ENCODE results near the gene C1orf21.
A peak's percentile ranks its signal among the peaks of the same experiment; 100 is the strongest.

C1orf21 gene

DNA sequence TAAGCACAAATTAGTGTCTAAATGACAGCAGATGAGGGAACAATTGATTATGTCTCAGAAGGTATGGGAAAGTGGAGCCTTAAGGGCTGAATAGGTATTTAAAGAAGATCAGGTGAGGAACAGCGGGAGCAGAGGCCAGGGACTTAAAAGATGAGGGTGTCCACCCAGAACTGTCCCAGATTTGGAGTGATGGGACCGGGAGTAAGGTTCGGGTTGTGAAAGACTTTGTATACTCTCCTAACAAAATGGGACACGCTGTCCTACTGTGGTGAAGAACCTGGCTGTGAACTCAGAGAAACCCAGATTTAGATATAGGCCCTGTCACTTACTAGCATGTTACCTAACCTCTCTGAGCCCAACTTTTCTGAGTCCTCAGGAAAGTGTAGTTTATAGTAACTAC is 140.6 kb downstream of the C1orf21 start:
- DNase-seq, result no peak

DNA sequence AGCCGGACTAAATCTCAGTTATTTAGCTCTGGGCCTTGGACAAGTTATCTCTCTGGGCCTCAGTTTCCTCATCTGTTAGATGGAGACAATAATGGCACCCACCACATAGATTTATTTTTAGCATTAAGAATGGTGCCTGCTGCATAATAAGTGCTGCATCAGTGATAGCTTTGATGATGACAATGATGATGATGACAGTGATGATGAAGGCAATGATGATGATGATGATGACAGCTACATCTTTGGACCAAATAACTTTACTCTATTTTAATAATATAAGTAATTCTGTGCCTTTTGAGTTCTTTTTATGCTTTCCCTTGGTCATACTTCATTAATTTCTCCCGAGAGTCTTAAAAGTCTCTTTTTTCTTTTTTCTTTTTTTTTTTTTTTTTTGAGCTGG is 143.4 kb downstream of the C1orf21 start:
- no peak for DNase-seq

DNA sequence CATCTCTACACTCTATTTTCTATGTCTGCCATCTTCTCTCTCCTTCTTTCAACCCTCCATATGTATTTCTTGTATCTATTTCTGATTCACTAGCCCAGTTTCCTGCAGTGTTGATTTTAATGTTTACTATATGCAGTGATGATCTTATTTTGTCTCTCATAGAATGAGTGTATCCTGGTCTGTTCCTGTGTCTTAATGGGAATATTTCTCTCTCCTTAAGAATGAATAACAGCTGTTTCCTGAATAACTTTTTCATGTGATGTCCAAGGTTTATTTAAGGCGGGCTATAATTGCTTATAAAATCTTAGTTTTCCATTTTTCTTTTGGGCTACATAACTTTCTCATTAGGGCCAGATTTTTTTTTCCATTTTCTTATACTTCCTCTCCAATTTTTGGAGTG is 144.5 kb downstream of the C1orf21 start:
- DNase-seq, result no peak

DNA sequence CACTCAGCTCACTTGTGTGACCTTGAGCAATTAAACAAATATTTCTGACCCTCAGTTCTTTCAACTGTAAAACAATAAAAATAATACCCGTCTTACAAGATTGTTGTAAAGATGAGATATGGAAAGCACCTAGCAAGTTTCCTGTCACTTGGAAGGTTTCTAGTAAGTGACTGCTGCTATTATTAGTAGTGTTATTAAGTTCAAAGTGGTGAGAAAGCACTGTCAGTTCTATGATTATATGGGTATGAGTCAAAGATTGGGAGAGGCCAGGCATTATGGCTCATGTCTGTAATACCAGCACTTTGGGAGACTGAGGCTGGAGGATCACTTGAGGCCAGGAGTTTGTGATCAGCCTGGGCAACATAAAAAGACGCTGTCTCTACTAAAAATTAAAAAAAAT is 145.4 kb downstream of the C1orf21 start:
- DNase-seq, result no peak

DNA sequence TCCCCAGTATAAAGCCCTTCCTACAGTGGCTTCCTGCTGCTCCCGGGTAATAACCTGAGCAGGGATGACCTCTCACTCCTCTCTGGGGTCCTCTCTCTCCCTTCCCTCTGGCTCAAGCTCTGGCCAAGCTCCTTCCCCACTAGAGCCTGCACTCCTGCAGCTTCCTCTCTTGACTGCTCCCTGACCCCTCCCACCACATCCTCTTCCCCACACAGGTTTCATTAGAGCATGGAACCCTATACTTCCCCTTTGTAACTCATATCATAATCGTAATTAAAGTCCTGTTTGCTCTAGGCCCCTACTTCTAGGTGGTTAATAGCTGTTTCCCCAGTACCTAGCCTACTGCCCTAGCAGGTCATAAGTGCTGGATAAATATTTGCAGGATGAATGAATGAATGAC is 146.2 kb downstream of the C1orf21 start:
- DNase-seq, result peak; percentile 76 to 88

DNA sequence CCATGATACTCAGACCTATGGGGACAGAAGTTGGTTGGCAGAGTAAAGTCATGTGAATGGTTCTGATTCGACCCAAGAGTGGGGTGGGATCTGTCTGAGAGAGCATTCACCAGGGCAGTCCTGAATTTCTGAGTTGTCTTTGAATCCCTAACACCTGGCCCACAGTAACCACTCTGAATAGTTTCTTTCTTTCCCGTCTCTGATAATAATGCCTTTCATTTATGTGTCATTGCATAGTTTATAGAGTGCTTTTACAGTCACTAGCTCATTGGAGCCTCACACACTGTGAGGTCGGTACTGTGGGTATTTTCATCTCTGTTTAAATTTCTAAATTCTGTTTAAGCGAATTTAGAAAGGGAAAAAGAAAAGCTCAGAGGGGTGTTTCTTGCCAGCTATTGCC is 147.1 kb downstream of the C1orf21 start:
- no peak for DNase-seq

DNA sequence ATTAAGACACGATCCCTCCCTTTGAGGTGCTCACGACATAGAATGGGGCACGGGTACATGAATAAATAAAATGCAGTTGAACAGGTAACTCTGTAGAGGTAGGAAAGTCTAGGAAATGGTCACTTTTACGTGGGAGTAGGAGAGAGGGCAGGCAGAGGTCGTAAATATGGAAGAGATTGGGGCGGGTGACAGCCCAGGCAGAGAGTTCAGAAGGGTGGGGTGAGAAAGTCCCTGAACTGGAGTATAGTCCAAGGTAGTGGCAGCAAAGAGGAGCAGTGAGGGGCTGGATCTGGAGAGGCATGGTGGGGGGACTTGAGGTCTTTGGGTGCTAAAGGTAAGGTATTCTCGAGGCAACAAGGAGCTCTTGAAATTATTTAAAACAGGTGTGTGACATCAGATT is 147.9 kb downstream of the C1orf21 start:
- DNase-seq, result no peak

DNA sequence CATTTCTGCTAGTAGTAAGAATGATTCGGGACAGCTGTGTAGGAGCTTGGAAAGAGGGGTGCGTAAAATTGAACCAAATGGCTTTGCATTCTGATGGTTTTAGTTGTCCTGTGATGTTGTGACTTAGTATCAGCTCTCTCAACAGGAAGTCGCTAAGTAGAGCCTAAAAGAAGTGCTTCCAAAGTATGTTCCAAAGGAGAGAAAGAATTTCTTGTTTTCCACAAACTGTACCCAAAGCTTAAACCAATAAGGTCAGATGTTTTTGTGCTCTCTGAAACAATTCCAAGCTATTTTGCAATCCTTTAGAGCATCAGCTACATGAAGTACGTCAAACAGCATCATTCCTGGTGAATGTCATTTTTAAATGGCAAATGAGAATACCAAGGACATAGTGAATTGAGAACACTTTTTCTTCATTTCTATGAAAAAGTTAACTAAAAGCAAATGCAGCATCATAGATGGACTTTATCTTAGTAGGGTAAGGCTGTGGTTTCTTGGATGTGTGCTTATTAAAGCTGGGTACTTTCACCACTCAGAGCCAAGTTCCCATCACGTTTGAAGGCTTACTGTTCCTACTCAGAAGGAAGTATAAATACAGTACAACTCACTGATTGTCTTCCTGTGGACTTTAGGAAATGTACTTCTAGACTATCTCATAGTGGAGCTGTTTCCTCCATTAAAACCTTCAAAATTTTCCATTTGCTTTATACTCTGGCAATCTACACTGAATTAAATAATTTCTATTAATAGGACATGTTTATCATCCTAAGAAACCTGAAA is 148.6 kb downstream of the C1orf21 start:
- DNase-seq, result no peak

DNA sequence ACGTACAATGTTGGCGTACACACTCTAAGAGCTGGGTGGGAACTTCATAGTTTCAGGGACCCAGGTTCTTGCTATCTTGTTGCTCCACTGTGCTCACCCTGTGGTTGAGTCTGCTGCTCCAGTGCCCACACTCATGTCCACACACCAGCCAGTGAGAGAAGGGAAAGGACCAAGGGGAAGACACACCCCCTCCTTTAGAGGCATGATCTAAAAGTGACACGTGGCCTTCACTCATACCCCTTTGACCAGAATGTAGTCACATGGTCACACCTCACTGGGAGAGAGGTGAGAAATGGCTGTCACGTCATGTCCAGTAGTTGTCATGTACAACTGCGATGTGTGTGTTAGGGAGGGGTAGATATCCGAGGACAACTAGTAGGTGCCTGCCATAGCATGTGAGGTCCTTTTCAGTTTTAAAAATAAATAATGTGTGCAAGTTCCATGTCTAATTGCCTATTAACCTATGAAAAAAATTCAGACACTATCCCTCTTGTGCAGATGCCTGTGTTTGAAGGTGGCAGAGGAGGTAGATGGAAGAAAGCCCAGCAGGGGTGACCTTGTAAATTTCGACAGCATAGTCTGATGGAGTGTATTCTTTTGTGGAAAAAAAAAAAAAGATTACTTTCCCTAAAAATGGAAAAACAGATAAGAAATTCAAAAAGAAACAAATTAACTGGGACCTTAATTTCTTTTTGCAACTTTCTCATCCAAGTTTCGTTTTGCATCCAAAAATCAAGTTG is 149.6 kb downstream of the C1orf21 start:
- no peak for DNase-seq

DNA sequence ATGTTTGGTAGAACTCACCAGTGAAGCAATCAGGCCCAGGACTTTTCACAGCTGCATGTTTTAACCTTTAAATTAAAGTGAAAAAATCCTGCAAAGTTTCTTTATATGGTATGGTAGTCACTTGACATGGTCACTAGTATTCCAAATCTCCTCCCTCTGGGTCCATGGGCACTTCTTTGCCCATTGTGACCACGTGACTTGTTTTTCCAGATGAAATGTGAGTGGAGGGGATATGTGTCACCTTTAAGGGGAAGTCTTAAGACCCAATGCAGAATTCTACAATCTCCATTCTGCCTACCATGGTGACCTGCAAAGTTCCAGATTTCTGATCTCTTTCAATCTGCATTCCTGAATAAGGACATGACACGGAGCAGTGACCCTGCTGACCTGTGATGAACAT is 152.8 kb downstream of the C1orf21 start:
- no peak for DNase-seq

DNA sequence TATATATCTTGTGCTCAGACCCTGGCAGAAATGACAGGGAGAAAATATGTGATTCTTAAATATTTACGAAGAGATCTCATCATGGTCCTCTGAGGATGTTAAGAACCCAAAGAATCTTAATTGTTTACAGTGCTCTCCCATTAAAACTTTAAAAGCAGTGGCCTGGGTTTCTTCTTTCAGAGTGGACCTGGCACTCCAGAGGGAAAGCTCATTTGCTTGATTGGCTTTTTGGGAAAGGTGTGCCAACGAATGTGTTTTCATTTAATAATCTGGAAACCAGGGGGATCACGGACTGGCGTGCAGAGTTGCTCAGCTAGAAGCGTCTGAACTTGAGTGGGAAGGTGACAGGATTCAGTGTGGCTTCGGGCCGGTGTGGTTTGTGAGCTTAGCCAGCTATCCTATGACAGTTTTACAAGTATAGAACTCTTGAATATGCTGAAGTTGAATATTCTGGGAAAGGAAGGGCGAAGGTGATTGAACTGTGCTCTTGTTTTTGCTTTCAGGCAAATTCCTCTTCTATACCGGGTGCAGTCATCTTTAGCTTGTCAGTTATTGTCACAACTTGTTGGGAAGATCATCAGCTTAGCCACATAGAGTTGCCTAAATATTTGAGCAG is 154.8 kb downstream of the C1orf21 start:
- no peak for DNase-seq

DNA sequence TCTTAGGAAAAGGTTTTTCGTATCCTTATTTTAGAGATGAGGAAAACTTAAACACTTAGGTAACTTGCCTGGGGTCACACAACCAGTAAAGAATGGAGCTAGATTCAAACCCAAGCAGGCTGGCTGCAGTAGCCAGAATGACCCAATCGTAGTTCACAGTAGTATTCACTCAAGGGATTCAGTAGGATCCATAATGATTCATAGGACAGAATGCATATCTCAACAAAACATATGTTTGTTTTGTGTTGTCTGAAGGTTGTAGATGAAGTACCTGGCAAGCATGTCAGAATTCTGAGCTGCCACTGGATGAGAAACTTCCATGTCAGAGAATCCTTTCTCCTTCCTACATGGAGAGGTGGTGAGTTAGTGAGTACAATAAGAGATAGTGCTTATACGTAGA is 155.5 kb downstream of the C1orf21 start:
- DNase-seq, result no peak

DNA sequence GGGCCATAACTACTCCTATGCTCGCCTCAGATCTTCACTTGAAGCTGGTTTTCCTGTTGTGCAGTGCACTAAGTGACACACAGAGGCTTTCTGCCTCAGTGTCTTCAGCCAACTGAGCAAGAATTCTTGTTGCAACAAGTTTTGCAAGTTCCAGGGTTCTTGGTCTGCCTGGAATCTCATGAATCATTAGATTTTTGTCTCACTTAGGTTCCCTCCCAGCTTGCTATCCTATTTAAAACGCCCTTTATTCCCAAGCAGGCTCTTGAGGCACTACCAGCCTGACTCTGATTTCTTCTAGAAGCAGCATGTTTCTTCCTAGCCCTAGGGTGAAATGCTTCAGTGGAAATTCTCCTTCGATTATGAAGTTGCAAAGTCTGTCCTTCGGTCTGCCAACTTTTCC is 158.8 kb downstream of the C1orf21 start:
- DNase-seq, result no peak

DNA sequence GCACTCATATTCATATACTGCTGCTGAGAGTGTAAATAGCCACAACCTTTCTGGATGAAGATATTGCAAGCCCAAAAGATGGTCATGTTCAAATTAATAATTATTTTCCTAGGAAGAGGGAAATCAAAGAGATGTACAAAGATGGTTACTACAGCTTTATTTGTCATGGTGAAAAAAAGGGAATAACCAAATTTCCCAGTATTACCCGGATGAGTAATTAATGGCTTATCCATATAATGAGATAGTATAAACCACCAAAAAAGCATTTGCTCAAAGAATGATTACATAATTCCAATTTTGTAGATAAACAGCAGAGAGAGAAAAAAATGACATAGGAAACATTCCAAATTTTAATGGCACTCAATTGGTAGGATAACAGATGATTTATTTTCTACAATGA is 165.6 kb downstream of the C1orf21 start:
- DNase-seq, result no peak

DNA sequence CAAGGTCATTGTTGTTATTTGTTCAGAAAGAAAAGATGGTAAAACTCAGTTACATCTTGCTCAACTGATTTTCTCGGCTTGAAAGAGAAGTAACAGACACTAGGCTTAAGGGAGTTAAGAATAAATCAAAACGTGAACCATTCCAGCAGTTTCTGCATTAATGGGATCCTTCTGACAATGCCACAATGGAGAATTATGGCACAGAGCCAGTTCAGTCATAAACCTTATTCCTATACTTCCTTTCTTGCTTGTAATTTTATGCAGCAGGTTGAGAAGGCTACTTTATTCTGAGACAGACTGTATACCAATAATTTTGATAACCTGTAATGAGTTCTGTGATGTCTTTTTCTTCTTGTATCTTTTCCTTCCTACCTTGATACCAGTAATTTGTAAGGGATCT is 167.0 kb downstream of the C1orf21 start:
- no peak for DNase-seq

DNA sequence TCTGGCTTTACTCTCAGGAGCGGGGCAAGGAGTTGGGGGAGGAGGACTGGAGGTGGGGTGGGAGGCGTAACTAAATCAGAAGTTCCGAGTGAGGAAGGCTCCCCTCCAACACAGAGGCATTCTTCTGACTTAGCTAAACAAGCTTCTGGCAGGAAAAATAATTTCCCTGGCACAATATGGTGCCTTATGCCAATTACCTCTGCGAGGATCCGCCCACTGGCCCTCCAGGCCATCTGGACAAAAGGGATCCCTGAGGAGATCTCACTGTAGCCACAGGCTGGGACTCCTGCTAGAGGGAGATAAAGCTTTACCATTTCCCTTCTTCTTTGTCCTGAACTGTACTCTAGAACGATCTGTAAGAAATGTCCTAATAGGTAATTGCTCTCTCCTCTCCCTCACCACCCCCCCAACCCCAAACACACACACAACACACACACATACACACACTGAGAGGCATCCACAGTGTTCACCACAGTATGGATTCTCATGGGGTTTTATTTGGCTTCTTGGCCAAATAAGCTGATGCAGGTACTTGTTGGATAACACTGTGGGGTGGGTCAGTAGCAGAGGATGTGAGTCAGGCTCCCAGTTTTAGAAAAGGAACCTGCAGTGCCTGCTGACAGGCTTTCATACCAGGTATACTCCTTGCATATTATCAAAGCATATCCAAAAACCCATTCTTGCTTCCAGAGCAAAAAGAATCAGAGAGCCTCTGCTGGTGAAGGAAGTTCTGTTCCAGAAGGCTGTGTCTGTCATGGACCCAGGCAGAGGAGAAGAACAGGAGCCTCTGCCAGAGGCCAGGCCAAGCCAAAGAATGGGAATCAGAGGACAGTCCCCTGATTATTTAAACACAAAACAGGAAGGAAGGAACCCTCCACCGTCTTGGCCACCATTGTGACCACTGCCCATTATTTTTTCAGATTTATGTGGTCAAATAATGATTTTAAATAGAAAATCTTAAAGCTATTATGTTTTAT is 169.1 kb downstream of the C1orf21 start:
- no peak for DNase-seq

DNA sequence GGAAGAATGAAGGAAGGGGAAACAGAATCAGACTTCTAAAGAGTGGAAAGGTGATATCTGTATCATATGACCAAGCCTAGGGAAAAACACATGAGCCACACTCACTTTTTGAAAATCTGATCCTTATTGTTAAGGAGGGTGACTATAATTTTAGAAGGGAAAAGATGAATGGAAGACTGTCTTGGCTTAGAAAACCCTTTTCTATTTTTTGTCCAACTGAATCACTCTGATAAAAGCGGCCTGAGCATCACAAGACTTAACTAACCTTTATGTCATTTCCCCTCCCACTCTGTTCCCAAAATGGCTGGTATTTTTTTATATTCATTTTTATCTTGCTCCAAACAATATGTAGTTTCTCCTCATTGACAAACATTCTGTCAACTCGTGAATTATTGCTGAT is 169.8 kb downstream of the C1orf21 start:
- DNase-seq, result no peak

DNA sequence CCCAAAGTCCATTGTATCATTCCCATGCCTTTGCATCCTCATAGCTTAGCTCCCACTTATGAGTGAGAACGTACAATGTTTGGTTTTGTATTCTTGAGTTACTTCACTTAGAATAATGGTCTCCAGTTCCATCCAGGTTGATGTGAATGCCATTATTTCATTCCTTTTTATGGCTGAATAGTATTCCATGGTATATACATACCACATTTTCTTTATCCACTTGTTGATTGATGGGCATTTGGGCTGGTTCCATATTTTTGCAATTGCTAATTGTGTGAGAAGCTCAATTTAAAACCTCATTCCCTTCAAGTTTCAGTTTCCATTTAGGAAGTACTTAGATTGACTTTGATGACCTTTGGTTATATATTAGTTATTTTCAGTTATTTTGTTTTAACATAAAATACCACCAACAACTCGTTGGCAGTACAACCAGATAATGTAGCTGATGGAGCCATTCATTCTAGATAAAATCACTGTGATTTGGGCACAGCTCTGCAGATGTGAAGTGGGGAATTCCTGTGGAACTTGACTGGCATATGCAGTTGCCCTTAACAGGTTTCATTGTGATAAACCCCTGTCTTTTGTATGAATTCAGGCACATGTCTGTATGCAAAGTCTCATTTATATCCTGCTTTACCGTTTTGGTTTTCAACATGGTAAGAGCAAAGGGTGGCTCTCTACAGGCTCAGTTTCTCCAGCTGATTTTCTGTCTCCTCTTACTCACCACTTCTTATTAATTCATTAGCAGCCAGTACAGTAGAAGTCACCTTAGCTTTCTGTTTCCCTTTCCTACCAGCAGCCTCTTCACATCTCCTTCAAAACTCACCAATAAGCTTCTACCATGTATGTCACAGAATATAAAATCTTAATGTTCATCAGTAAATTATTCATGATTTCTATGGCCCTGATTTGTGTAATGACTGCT is 170.9 kb downstream of the C1orf21 start:
- DNase-seq, result no peak

DNA sequence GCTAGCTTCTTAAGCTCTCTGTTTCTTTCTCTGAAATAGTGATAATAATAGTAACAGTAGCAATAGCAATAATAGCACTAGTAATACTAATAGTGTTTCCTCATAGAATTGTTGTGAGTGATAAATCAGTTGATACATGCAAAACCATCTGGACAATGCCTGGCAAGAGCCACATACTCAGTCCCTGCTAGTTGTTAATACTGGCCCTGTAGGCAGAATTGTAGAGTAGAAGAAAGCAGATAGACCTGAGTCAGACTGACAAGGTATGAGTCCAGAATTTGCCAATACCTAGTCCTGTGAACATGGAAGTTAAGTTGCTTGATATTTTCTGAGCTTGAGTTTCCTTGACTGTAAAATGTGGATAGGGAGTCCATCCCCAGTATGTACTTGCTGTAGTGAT is 171.9 kb downstream of the C1orf21 start:
- DNase-seq, result no peak

DNA sequence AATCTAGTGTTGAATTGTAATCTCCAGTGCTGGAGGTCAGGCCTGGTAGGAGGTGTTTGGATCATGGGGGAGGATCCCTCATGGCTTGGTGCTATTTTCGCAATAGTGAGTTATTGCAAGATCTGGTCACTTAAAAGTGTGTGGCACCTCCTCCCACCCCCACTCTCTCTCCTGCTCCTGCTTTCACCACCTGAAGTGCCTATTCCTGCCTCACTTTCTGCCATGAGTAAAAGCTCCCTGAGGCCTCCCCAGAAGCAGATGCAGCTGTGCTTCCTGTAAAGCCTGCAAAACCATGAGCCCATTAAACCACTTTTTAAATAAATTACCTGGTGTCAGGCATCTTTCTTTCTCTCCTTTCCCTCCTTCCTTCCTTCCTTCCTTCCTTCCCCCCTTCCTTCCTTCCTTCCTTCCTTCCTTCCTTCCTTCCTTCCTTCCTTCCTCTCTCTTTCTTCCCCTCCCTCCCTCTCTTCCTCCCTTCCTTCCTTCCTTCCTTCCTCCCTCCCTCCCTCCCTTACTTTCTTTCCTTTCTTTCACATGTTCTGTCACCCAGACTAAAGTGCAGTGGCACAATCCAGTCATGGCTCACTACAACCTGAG is 172.4 kb downstream of the C1orf21 start:
- no peak for DNase-seq

DNA sequence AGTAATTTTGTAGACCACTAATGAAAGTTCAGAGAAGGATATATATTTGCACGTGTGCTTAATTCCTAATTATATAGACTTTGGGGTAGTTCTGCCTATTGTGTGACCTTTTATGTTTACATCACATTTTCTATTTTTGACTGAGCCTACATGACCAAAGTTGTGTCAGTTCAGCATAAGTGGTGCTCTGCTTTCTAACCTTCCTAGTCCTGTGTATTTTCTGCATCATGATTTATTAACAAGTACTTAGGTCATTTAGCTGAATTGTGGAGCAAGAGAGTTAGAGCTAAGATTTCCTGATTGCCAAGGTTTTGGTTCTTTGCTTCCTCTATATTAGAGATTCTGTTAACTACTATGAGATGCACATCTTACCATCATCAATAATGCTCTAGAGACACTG is 176.0 kb downstream of the C1orf21 start:
- DNase-seq, result no peak
